ENCODE data around the gene TRIM40.

- TF ChIP-seq, protein P1, sequence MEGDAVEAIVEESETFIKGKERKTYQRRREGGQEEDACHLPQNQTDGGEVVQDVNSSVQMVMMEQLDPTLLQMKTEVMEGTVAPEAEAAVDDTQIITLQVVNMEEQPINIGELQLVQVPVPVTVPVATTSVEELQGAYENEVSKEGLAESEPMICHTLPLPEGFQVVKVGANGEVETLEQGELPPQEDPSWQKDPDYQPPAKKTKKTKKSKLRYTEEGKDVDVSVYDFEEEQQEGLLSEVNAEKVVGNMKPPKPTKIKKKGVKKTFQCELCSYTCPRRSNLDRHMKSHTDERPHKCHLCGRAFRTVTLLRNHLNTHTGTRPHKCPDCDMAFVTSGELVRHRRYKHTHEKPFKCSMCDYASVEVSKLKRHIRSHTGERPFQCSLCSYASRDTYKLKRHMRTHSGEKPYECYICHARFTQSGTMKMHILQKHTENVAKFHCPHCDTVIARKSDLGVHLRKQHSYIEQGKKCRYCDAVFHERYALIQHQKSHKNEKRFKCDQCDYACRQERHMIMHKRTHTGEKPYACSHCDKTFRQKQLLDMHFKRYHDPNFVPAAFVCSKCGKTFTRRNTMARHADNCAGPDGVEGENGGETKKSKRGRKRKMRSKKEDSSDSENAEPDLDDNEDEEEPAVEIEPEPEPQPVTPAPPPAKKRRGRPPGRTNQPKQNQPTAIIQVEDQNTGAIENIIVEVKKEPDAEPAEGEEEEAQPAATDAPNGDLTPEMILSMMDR (IDR thresholded peaks at IDR 0.05) = no peak
- TF ChIP-seq POLR2A (IDR thresholded peaks at IDR 0.05) = no peak
Measured at GRCh38 chr6:30162265-30163089, 26.5 kb downstream of the TRIM40 start.

Measured in lower leg skin (tissue), 3 donors.